Keratinocyte (primary cell): Measurements from ENCODE around the gene DGKQ. TPM values are rescaled to one million over a fixed set of nuclear protein-coding genes. Genes with fewer than 3 reads are reported as not detected.

Experiments used
- DNase-seq: peaks from one replicate; pipeline ENCODE4 v3.0.0-alpha.2; 2011; ENCODE audit warnings: low read depth, missing footprints, low spot score
- FAIRE-seq: peaks from 2 replicates; lab custom pipeline; 2011; peaks lifted over from hg19 to GRCh38; lab: Jason Lieb, UNC
- H2AFZ ChIP-seq: 2 replicates; pipeline ENCODE4 v1.6.0; 2012; ENCODE audit warnings: low read length, control low read depth, inconsistent platforms; ENCODE audit not compliant: control insufficient read depth
- H3K27ac ChIP-seq: 2 replicates; pipeline ENCODE4 v1.5.1; 2011; ENCODE audit warnings: low read length; ENCODE audit not compliant: control insufficient read depth, insufficient read depth
- H3K27me3 ChIP-seq: 3 replicates; pipeline ENCODE4 v1.6.0; 2011; ENCODE audit warnings: low read length; ENCODE audit not compliant: control insufficient read depth, insufficient read depth; ENCODE audit errors: extremely low read depth
- H3K36me3 ChIP-seq, 2 experiments: 2 replicates in 1 of 2; 3 replicates in 1 of 2; pipeline ENCODE4 v1.5.1; 2011; ENCODE audit warnings: low read length in 2 of 2, mild to moderate bottlenecking in 1 of 2; ENCODE audit not compliant: control insufficient read depth in 2 of 2, insufficient read depth in 2 of 2; ENCODE audit errors: extremely low read depth in 1 of 2
- H3K4me1 ChIP-seq: 3 replicates; pipeline ENCODE4 v1.5.1; 2011; ENCODE audit warnings: low read length; ENCODE audit not compliant: control insufficient read depth, insufficient read depth; ENCODE audit errors: extremely low read depth
- H3K4me2 ChIP-seq: 3 replicates; pipeline ENCODE4 v1.6.0; 2011; ENCODE audit warnings: low read depth, low read length; ENCODE audit not compliant: control insufficient read depth, insufficient read depth; ENCODE audit errors: extremely low read depth
- H3K4me3 ChIP-seq, 3 experiments: fragments of 200-600 bp in 1 of 3; sonication (generic) in 1 of 3; 2 replicates in 2 of 3; 3 replicates in 1 of 3; pipeline ENCODE4 v1.5.1; 2011 to 2016; ENCODE audit warnings: low read length in 3 of 3, mild to moderate bottlenecking in 3 of 3, control low read depth in 2 of 3, inconsistent platforms in 1 of 3, low read depth in 1 of 3, mixed read lengths in 1 of 3, mixed run types in 1 of 3, moderate library complexity in 1 of 3; ENCODE audit not compliant: control insufficient read depth in 2 of 3, insufficient read depth in 2 of 3; ENCODE audit errors: extremely low read depth in 1 of 3
- H3K79me2 ChIP-seq: 2 replicates; pipeline ENCODE4 v1.6.0; 2012; ENCODE audit warnings: low read length; ENCODE audit not compliant: control insufficient read depth, insufficient read depth
- H3K9ac ChIP-seq: 3 replicates; pipeline ENCODE4 v1.6.0; 2011; ENCODE audit warnings: low read length; ENCODE audit not compliant: control insufficient read depth, insufficient read depth; ENCODE audit errors: extremely low read depth
- H3K9me1 ChIP-seq: 3 replicates; pipeline ENCODE4 v1.6.0; 2011; ENCODE audit warnings: low read length; ENCODE audit not compliant: control insufficient read depth, insufficient read depth; ENCODE audit errors: extremely low read depth
- H3K9me3 ChIP-seq: 2 replicates; pipeline ENCODE4 v1.5.1; 2012; ENCODE audit warnings: low read depth, low read length; ENCODE audit not compliant: control insufficient read depth
- H4K20me1 ChIP-seq: 3 replicates; pipeline ENCODE4 v1.6.0; 2011; ENCODE audit warnings: low read length; ENCODE audit not compliant: control insufficient read depth, insufficient read depth; ENCODE audit errors: extremely low read depth
- CTCF ChIP-seq, 3 experiments: IDR thresholded peaks in 1 of 3; conservative IDR thresholded peaks in 1 of 3; optimal IDR thresholded peaks in 1 of 3; 2 replicates in 2 of 3; 3 replicates in 1 of 3; pipeline versions ENCODE3 to v1.5.1; 2011; ENCODE audit warnings: low read length in 3 of 3, mild to moderate bottlenecking in 3 of 3, moderate library complexity in 2 of 3, control low read depth in 1 of 3, inconsistent platforms in 1 of 3; ENCODE audit not compliant: insufficient read depth in 2 of 3; ENCODE audit errors: extremely low read depth in 1 of 3
- EZH2 ChIP-seq: IDR thresholded peaks from one replicate; pipeline ENCODE4 v1.6.1; 2012; ENCODE audit warnings: inconsistent platforms, mild to moderate bottlenecking, low read length, moderate library complexity
- dilution Hi-C: fragments of 300-500 bp; cut with MboI; formaldehyde crosslinking; loops from one replicate; pipeline ENCODE4 v1.7.0; 2020; ENCODE audit warnings: low sequenced_read_pairs; ENCODE audit not compliant: extremely low pct_ligation_motif_present
- polyA plus RNA-seq, 5 experiments: library from polyadenylated mRNA; depleted of rRNA in 3 of 5; stranded (reverse) in 3 of 5; stranded (forward) in 1 of 5; unstranded in 1 of 5; fragments of >200 nt; gene quantifications; 1 replicate in 1 of 5; 2 replicates in 3 of 5; 3 replicates in 1 of 5; pipeline versions ENCODE4 v1.2.1 to v1.2.3, GENCODE V29; 2011 to 2012; ENCODE audit warnings: missing spikeins in 2 of 5, low read depth in 1 of 5, low replicate concordance in 1 of 5

DGKQ gene
- polyA plus RNA-seq, 1 donor (not counting 4 experiments of a cell fraction or from before 2014, with no cell fraction given) = 5.3 TPM

GRCh38 chr4:955931-956381, 17.4 kb downstream of the DGKQ start:
- dilution Hi-C loops = no loop called here

GRCh38 chr4:955161-955921, 18.0 kb downstream of the DGKQ start:
- Histone ChIP-seq H3K9me3 (no peaks in the 10 kb centered on the region), H3K9ac (no peak overlapping the region), H3K79me2 (no peaks in the 10 kb centered on the region), H3K4me3 (no peak overlapping the region), H3K4me2 (no peak overlapping the region), H3K9me1 (no peaks in the 10 kb centered on the region), H4K20me1 (no peaks in the 10 kb centered on the region), H3K36me3 (peaks cover 0 to 5% of the 10 kb centered on the region in 2 experiments), H3K27ac (no peak overlapping the region), H2AFZ (no peak overlapping the region), H3K4me1 (no peaks in the 10 kb centered on the region), H3K27me3 (no peaks in the 10 kb centered on the region)
- no peak for DNase-seq
- FAIRE-seq = no peak
- dilution Hi-C loops = no loop called here
- TF ChIP-seq EZH2 (no peak), CTCF (optimal IDR thresholded peaks at IDR 0.05 in 1 of 3, IDR thresholded peaks at IDR 0.05 in 1 of 3, conservative IDR thresholded peaks at IDR 0.05 in 1 of 3; ENCODE audit: extremely low read depth in 1 of 3, insufficient read depth in 2 of 3, low read length in 3 of 3) (no peak)

More at GRCh38 chr4:955931-956381, 17.4 kb downstream of the DGKQ start:
- TF ChIP-seq EZH2 (no peak), CTCF (optimal IDR thresholded peaks at IDR 0.05 in 1 of 3, IDR thresholded peaks at IDR 0.05 in 1 of 3, conservative IDR thresholded peaks at IDR 0.05 in 1 of 3; ENCODE audit: extremely low read depth in 1 of 3, insufficient read depth in 2 of 3, low read length in 3 of 3) (no peak)
- no peaks in the 10 kb centered on the region for H3K9me1 ChIP-seq
- peaks cover 0 to 6% of the 10 kb centered on the region in 2 experiments for H3K36me3 ChIP-seq
- H3K4me3 ChIP-seq = no peak overlapping the region
- H3K4me2 ChIP-seq = no peak overlapping the region
- H4K20me1 ChIP-seq = no peaks in the 10 kb centered on the region
- H3K9ac ChIP-seq = no peak overlapping the region
- no peaks in the 10 kb centered on the region for H3K27me3 ChIP-seq
- DNase-seq (no peak), FAIRE-seq (no peak)
- no peak overlapping the region for H2AFZ ChIP-seq
- no peaks in the 10 kb centered on the region for H3K4me1 ChIP-seq
- no peaks in the 10 kb centered on the region for H3K9me3 ChIP-seq
- H3K79me2 ChIP-seq = no peaks in the 10 kb centered on the region
- H3K27ac ChIP-seq = no peak overlapping the region
